ENCODE measurements around the gene KIAA0513.

The KIAA0513 gene

GRCh38 chr16:85061566-85061965 is 34.0 kb downstream of the KIAA0513 start:
- TF ChIP-seq ZFX (IDR thresholded peaks at IDR 0.05) (no peak), CTCF (conservative IDR thresholded peaks at IDR 0.05) (no peak)
- no peak overlapping the region for H3K27ac ChIP-seq

GRCh38 chr16:85062323-85062722 is 34.7 kb downstream of the KIAA0513 start:
- TF ChIP-seq CTCF (conservative IDR thresholded peaks at IDR 0.05) (no peak), ZFX (IDR thresholded peaks at IDR 0.05) (no peak)
- no peak overlapping the region for H3K27ac ChIP-seq

- no peak overlapping the region for H3K27ac ChIP-seq
- no peak for TF ChIP-seq CTCF (conservative IDR thresholded peaks at IDR 0.05)
- no peak for TF ChIP-seq ZFX (IDR thresholded peaks at IDR 0.05)
Measured at GRCh38 chr16:85062845-85063244, 35.2 kb downstream of the KIAA0513 start.

GRCh38 chr16:85064186-85064585 is 36.6 kb downstream of the KIAA0513 start:
- no peak overlapping the region for H3K27ac ChIP-seq
- TF ChIP-seq CTCF (conservative IDR thresholded peaks at IDR 0.05), result no peak
- TF ChIP-seq ZFX (IDR thresholded peaks at IDR 0.05), result no peak

GRCh38 chr16:85065099-85065498 is 37.5 kb downstream of the KIAA0513 start:
- no peak overlapping the region for H3K27ac ChIP-seq
- TF ChIP-seq ZFX (IDR thresholded peaks at IDR 0.05), result no peak
- no peak for TF ChIP-seq CTCF (conservative IDR thresholded peaks at IDR 0.05)

GRCh38 chr16:85066346-85066885 is 38.8 kb downstream of the KIAA0513 start:
- no peak for TF ChIP-seq CTCF (conservative IDR thresholded peaks at IDR 0.05)
- no peak for TF ChIP-seq ZFX (IDR thresholded peaks at IDR 0.05)
- H3K27ac ChIP-seq, result no peak overlapping the region

- no peak for TF ChIP-seq ZFX (IDR thresholded peaks at IDR 0.05)
- no peak for TF ChIP-seq CTCF (conservative IDR thresholded peaks at IDR 0.05)
- no peak overlapping the region for H3K27ac ChIP-seq
Measured at GRCh38 chr16:85067024-85067423, 39.4 kb downstream of the KIAA0513 start.
